OCI-LY7 (cell line): ENCODE data around the gene MYOZ1. TPM values are rescaled to one million over a fixed set of nuclear protein-coding genes. Genes with fewer than 3 reads are reported as not detected.

ENCODE experiments used
- BruUV-seq: library from RNA; stranded (reverse); fragments of 400-500 nt; replicated peaks from 2 replicates; lab custom pipeline; 2021; lab: Mats Ljungman, UMichigan
- CTCF ChIA-PET: fragments of 300-600 bp; sonication (Branson Sonifier 250); formaldehyde crosslinking; loops from one replicate; lab custom pipeline; 2022; ENCODE audit warnings: antibody characterized with exemption; ENCODE audit not compliant: unreplicated experiment; lab: Charles Lee
- POLR2A ChIA-PET: fragments of 300-600 bp; sonication (Branson Sonifier 250); formaldehyde crosslinking; loops from one replicate; lab custom pipeline; 2022; ENCODE audit warnings: antibody characterized with exemption; lab: Charles Lee
- DNase-seq: peaks from one replicate; pipeline ENCODE4 v3.0.0-alpha.2; 2015; ENCODE audit warnings: low spot score
- H2AFZ ChIP-seq: fragments of 200-600 bp; sonication (generic), shearing (Covaris generic); 2 replicates; pipeline ENCODE4 v1.6.1; 2014; ENCODE audit warnings: mild to moderate bottlenecking, antibody characterized with exemption, low read length, moderate library complexity
- H3K27ac ChIP-seq: fragments of 200-600 bp; sonication (generic); 2 replicates; pipeline ENCODE4 v1.5.1; 2014; ENCODE audit warnings: mixed run types, low read depth, mild to moderate bottlenecking, moderate library complexity, low read length, inconsistent platforms; ENCODE audit not compliant: poor library complexity, severe bottlenecking
- H3K36me3 ChIP-seq: fragments of 200-600 bp; sonication (generic); 2 replicates; pipeline ENCODE4 v1.6.1; 2014; ENCODE audit warnings: mild to moderate bottlenecking, antibody characterized with exemption, low read length, moderate library complexity, mixed read lengths; ENCODE audit not compliant: insufficient read depth
- H3K4me1 ChIP-seq: fragments of 200-600 bp; sonication (generic); 2 replicates; pipeline ENCODE4 v1.5.1; 2014; ENCODE audit warnings: mild to moderate bottlenecking, low read length; ENCODE audit not compliant: insufficient read depth, poor library complexity, severe bottlenecking
- H3K4me2 ChIP-seq: fragments of 200-600 bp; sonication (generic); 2 replicates; pipeline ENCODE4 v1.6.1; 2014; ENCODE audit warnings: mild to moderate bottlenecking, low read length
- H3K4me3 ChIP-seq: fragments of 200-600 bp; sonication (generic); 2 replicates; pipeline ENCODE4 v1.5.1; 2014; ENCODE audit warnings: mild to moderate bottlenecking, low read depth, low read length; ENCODE audit not compliant: poor library complexity, severe bottlenecking
- H3K79me2 ChIP-seq: fragments of 200-600 bp; sonication (generic); 2 replicates; pipeline ENCODE4 v1.6.1; 2016; ENCODE audit warnings: low read depth, mild to moderate bottlenecking, low read length, moderate library complexity, mixed read lengths; ENCODE audit not compliant: insufficient read depth
- H3K9me2 ChIP-seq: fragments of 200-600 bp; sonication (generic); 2 replicates; pipeline ENCODE4 v1.6.1; 2016; ENCODE audit warnings: mild to moderate bottlenecking, low read length, mixed read lengths; ENCODE audit not compliant: insufficient read depth
- H3K9me3 ChIP-seq: fragments of 200-600 bp; sonication (generic); 2 replicates; pipeline ENCODE4 v1.6.1; 2014; ENCODE audit warnings: mild to moderate bottlenecking, mixed run types, low read length, mixed read lengths
- H4K20me1 ChIP-seq: fragments of 200-600 bp; sonication (generic); 2 replicates; pipeline ENCODE4 v1.6.1; 2014; ENCODE audit warnings: mild to moderate bottlenecking, antibody characterized with exemption, low read length, moderate library complexity, mixed read lengths; ENCODE audit not compliant: insufficient read depth
- EZH2phosphoT487 ChIP-seq: fragments of 200-600 bp; sonication (generic); IDR thresholded peaks from 2 replicates; pipeline ENCODE4 v1.6.1; 2018; ENCODE audit warnings: low read depth, borderline replicate concordance, mild to moderate bottlenecking, mixed run types, antibody characterized with exemption, low read length, moderate library complexity, mixed read lengths
- intact Hi-C: fragments of 100-400 bp; cut with micrococcal nuclease; formaldehyde crosslinking; loops from one replicate; pipeline ENCODE4 v1.10.0; 2022; ENCODE audit not compliant: unreplicated experiment
- total RNA-seq, 2 experiments: library from RNA; depleted of rRNA in 1 of 2; stranded (reverse); fragments of >200 nt in 1 of 2; shearing (Covaris generic) in 1 of 2; gene quantifications; 2 replicates each; pipeline ENCODE4 v1.2.3, GENCODE V29; 2014 to 2022
- TF ChIP-seq, protein P1 (sequence below): fragments of 200-600 bp; sonication (generic); conservative IDR thresholded peaks from 2 replicates; pipeline ENCODE4 v1.5.1; 2014; ENCODE audit warnings: mild to moderate bottlenecking, antibody characterized with exemption, low read length, moderate library complexity, mixed read lengths

The MYOZ1 gene
- total RNA-seq, 2 experiments from 2014 or later, result not detected

DNA sequence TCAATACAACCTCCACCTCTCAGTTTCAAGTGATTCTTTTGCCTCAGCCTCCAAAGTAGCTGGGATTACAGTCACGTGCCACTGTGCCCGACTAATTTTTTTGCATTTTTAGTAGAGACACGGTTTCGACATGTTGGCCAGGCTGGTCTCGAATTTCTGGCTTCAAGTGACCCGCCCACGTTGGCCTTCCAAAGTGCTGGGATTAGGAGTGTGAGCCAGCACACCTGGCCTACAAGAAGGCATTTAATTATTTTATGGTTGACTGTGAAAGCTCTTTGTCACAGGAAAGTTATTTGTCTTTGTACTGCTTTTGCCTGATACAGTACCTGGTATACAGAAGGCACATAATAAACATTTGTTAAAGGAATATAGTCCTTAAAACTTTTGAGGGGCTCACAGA lies 12.9 kb downstream of the MYOZ1 start:
- POLR2A ChIA-PET, result interaction anchor here (0.7 to 1.2 kb wide), 3 partner anchors 15 to 156 kb away, joined by 3 to 4 read pairs (median 4); no protein-coding TSS in a partner anchor
- TF ChIP-seq, protein P1, sequence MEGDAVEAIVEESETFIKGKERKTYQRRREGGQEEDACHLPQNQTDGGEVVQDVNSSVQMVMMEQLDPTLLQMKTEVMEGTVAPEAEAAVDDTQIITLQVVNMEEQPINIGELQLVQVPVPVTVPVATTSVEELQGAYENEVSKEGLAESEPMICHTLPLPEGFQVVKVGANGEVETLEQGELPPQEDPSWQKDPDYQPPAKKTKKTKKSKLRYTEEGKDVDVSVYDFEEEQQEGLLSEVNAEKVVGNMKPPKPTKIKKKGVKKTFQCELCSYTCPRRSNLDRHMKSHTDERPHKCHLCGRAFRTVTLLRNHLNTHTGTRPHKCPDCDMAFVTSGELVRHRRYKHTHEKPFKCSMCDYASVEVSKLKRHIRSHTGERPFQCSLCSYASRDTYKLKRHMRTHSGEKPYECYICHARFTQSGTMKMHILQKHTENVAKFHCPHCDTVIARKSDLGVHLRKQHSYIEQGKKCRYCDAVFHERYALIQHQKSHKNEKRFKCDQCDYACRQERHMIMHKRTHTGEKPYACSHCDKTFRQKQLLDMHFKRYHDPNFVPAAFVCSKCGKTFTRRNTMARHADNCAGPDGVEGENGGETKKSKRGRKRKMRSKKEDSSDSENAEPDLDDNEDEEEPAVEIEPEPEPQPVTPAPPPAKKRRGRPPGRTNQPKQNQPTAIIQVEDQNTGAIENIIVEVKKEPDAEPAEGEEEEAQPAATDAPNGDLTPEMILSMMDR, result no peak
- no peak for TF ChIP-seq EZH2phosphoT487
- no TSS peak for BruUV-seq

DNA sequence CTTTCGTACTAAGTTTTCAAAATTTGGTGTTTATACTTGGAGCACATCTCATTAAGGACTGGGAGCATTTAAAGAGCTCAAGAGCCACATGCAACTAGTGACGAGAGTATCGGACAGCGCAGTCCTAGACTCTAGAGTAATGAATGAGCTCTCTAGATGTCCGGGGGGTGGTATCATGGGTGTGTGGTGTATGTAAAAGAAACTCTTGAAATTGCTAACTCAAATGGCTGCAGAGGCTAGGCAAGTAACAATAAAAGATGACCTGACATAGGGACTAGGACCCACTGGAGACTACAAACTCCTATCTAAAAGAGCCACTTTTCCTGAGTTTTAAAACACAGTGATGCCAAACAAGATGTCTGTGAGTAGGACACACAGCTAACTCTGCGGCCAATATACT lies 14.0 kb downstream of the MYOZ1 start:
- POLR2A ChIA-PET, result interaction anchor here (0.6 to 1.1 kb wide), 4 partner anchors 9 to 382 kb away, joined by 3 to 4 read pairs (median 3); no protein-coding TSS in a partner anchor

More for the DNA sequence above, 12.9 kb downstream of the MYOZ1 start:
- Histone ChIP-seq H3K9me2 (no peaks in the 10 kb centered on the region), H3K4me3 (no peak overlapping the region), H3K79me2 (peaks cover 15% of the 10 kb centered on the region; the same call in 1 of the 2 replicates), H4K20me1 (no peaks in the 10 kb centered on the region), H3K27ac (no peak overlapping the region), H3K4me1 (peaks cover 17% of the 10 kb centered on the region), H3K9me3 (no peaks in the 10 kb centered on the region), H2AFZ (no peak overlapping the region), H3K4me2 (no peak overlapping the region), H3K36me3 (no peaks in the 10 kb centered on the region)
- no peak for DNase-seq
- intact Hi-C loops, result no loop called here
- CTCF ChIA-PET, result no interaction called here

More for the DNA sequence above, 14.0 kb downstream of the MYOZ1 start:
- H3K27ac ChIP-seq, result no peak overlapping the region
- no TSS peak for BruUV-seq
- intact Hi-C loops, result loop anchor here (2.0 kb wide), 1 partner anchor 530 kb away; the partner anchor contains the start of gene P4HA1
- no peaks in the 10 kb centered on the region for H3K9me2 ChIP-seq
- CTCF ChIA-PET, result no interaction called here
- peak overlapping the region; percentile 91 for H3K4me2 ChIP-seq
- H3K79me2 ChIP-seq, result peaks cover 15% of the 10 kb centered on the region; the same call in 1 of the 2 replicates
- no peaks in the 10 kb centered on the region for H3K9me3 ChIP-seq
- no peaks in the 10 kb centered on the region for H4K20me1 ChIP-seq
- H2AFZ ChIP-seq, result no peak overlapping the region
- no peak for DNase-seq
- no peaks in the 10 kb centered on the region for H3K36me3 ChIP-seq
- peak overlapping the region; percentile 76 for H3K4me3 ChIP-seq
- peaks cover 17% of the 10 kb centered on the region for H3K4me1 ChIP-seq
- TF ChIP-seq, protein P1, result no peak
- TF ChIP-seq EZH2phosphoT487, result no peak
